ENCODE results near the gene PROK1.

GRCh38 chr1:110476028-110476765 lies 25.2 kb downstream of the PROK1 start:
- TF ChIP-seq, protein P1, sequence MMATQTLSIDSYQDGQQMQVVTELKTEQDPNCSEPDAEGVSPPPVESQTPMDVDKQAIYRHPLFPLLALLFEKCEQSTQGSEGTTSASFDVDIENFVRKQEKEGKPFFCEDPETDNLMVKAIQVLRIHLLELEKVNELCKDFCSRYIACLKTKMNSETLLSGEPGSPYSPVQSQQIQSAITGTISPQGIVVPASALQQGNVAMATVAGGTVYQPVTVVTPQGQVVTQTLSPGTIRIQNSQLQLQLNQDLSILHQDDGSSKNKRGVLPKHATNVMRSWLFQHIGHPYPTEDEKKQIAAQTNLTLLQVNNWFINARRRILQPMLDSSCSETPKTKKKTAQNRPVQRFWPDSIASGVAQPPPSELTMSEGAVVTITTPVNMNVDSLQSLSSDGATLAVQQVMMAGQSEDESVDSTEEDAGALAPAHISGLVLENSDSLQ (IDR thresholded peaks at IDR 0.05): no peak
- TF ChIP-seq REST (IDR thresholded peaks at IDR 0.05; ENCODE audit: low read depth, low read length): no peak
- TF ChIP-seq POLR2A (IDR thresholded peaks at IDR 0.05; ENCODE audit: low read depth, low read length): no peak
- no peak for TF ChIP-seq ESRRA (IDR thresholded peaks at IDR 0.05; ENCODE audit: low read length)
- TF ChIP-seq SKIL (IDR thresholded peaks at IDR 0.05; ENCODE audit: low read depth, poor library complexity, severe bottlenecking): no peak
- TF ChIP-seq NRF1 (conservative IDR thresholded peaks at IDR 0.05; ENCODE audit: low read depth, low read length): no peak
- TF ChIP-seq RFX5 (IDR thresholded peaks at IDR 0.05; ENCODE audit: low read depth, low read length): no peak
- TF ChIP-seq ZSCAN29 (IDR thresholded peaks at IDR 0.05): no peak
- no peak for TF ChIP-seq ZNF592 (IDR thresholded peaks at IDR 0.05)
- TF ChIP-seq STAT1 (conservative IDR thresholded peaks at IDR 0.05): no peak
- TF ChIP-seq POLR2AphosphoS5 (IDR thresholded peaks at IDR 0.05; ENCODE audit: low read length): no peak
